NCI-H1436 treated with DMSO at 0.1 percent for 48 hours (cell line): ENCODE data around the gene ADGRL2.

Experiments
- DNase-seq: peaks from one replicate; lab custom pipeline; 2025; lab: John Stamatoyannopoulos, UW

Gene ADGRL2

GRCh38 chr1:81805537-81806431, 5.0 kb downstream of the ADGRL2 start:
- DNase-seq, result peak; percentile 34

- no peak for DNase-seq
Measured at GRCh38 chr1:81806432-81806770, 5.7 kb downstream of the ADGRL2 start.

- no peak for DNase-seq
Measured at GRCh38 chr1:81808760-81809159, 8.0 kb downstream of the ADGRL2 start.

GRCh38 chr1:81809808-81810207, 9.1 kb downstream of the ADGRL2 start:
- no peak for DNase-seq

- no peak for DNase-seq
Measured at GRCh38 chr1:81811757-81812371, 11.1 kb downstream of the ADGRL2 start.

- no peak for DNase-seq
Measured at GRCh38 chr1:81812712-81813111, 12.0 kb downstream of the ADGRL2 start.

- no peak for DNase-seq
Measured at GRCh38 chr1:81813691-81814090, 13.0 kb downstream of the ADGRL2 start.

- DNase-seq, result no peak
Measured at GRCh38 chr1:81819613-81820012, 18.9 kb downstream of the ADGRL2 start.

- DNase-seq, result no peak
Measured at GRCh38 chr1:81820765-81821164, 20.0 kb downstream of the ADGRL2 start.

GRCh38 chr1:81823082-81823481, 22.3 kb downstream of the ADGRL2 start:
- DNase-seq, result no peak

GRCh38 chr1:81824759-81825158, 24.0 kb downstream of the ADGRL2 start:
- DNase-seq, result no peak

GRCh38 chr1:81827942-81828341, 27.2 kb downstream of the ADGRL2 start:
- DNase-seq, result no peak

- DNase-seq, result no peak
Measured at GRCh38 chr1:81832573-81832972, 31.8 kb downstream of the ADGRL2 start.

- DNase-seq, result no peak
Measured at GRCh38 chr1:81833722-81834121, 33.0 kb downstream of the ADGRL2 start.

- DNase-seq, result no peak
Measured at GRCh38 chr1:81834268-81834667, 33.5 kb downstream of the ADGRL2 start.

GRCh38 chr1:81834921-81835698, 34.4 kb downstream of the ADGRL2 start:
- DNase-seq, result no peak

- no peak for DNase-seq
Measured at GRCh38 chr1:81836007-81836626, 35.4 kb downstream of the ADGRL2 start.

- no peak for DNase-seq
Measured at GRCh38 chr1:81838600-81839218, 38.0 kb downstream of the ADGRL2 start.

- no peak for DNase-seq
Measured at GRCh38 chr1:81840805-81841204, 40.1 kb downstream of the ADGRL2 start.

- no peak for DNase-seq
Measured at GRCh38 chr1:81841795-81842194, 41.1 kb downstream of the ADGRL2 start.

- DNase-seq, result no peak
Measured at GRCh38 chr1:81844477-81844876, 43.7 kb downstream of the ADGRL2 start.

- DNase-seq, result no peak
Measured at GRCh38 chr1:81846630-81847029, 45.9 kb downstream of the ADGRL2 start.
